ENCODE measurements around the gene RIMS1. TPM values are rescaled to one million over a fixed set of nuclear protein-coding genes. Genes with fewer than 3 reads are reported as not detected.

Gene RIMS1
- total and polyA plus RNA-seq, 2 of the 13 experiments (the other 11 are each of a cell fraction or from before 2014, with no cell fraction given): not detected

DNA sequence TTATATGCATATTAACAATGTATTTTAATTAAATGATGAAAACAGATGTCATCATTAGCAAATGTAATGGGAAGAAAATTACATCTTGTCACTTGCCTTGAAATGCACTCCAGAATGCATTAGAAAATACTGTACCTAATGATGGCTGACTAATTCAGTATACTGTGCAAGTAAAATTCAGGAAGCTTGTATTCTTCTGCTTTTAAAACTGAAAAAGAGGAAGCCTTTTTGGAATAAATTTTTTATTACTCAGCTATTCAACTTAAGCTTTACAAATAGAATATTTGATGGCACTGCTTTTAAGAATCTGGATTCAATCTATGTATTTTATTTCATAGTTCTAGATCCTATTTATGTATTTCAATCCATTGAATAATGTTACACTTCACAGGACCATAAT, 195.5 kb downstream of the RIMS1 start (continued):
- TF ChIP-seq NCOA1 (CRISPR knock-in tag; IDR thresholded peaks at IDR 0.05) (no peak), ZBTB20 (CRISPR knock-in tag; IDR thresholded peaks at IDR 0.05; ENCODE audit: borderline replicate concordance, low read depth) (no peak), KLF6 (CRISPR knock-in tag; IDR thresholded peaks at IDR 0.05) (no peak), DNMT1 (CRISPR knock-in tag; IDR thresholded peaks at IDR 0.05) (no peak), ZIK1 (CRISPR knock-in tag; IDR thresholded peaks at IDR 0.05; ENCODE audit: borderline replicate concordance, low read depth) (no peak)
- TF ChIP-seq, protein P1, sequence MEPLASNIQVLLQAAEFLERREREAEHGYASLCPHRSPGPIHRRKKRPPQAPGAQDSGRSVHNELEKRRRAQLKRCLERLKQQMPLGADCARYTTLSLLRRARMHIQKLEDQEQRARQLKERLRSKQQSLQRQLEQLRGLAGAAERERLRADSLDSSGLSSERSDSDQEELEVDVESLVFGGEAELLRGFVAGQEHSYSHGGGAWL (CRISPR knock-in tag; IDR thresholded peaks at IDR 0.05): no peak
- TF ChIP-seq, protein P2, sequence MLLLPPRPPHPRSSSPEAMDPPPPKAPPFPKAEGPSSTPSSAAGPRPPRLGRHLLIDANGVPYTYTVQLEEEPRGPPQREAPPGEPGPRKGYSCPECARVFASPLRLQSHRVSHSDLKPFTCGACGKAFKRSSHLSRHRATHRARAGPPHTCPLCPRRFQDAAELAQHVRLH (CRISPR knock-in tag; IDR thresholded peaks at IDR 0.05; ENCODE audit: borderline replicate concordance, low read depth): no peak

DNA sequence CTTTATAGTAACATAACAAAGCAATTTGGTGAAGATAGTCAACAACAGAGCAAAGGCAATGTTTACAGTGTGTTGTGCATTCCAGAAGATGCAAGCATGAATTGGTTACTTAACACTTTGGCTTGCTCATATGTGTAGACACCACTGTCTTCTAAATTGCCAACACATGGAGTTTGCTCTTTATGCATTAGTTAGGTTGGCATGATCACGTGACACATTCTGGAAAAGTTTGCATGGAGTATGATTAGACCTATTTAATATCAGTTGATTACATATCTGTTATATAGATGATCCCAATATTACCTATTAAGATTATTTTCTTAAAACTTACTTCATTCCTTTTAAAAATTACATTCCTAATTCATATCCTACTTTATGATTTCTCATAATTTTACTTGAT, 197.6 kb downstream of the RIMS1 start:
- CTCF ChIA-PET (ENCODE audit: low intra/inter-chr PET ratio, low total read pairs): interaction anchor here (1.5 kb wide), 1 partner anchor 700 kb away, joined by 4 read pairs; no protein-coding TSS in a partner anchor
- BruUV-seq (replicated peaks): no TSS peak
- intact Hi-C loops (cut with micrococcal nuclease; ENCODE audit: unreplicated experiment): loop anchor here (2.0 kb wide), 1 partner anchor 549 kb away; no protein-coding TSS in a partner anchor
- TF ChIP-seq CHCHD3 (CRISPR knock-in tag; IDR thresholded peaks at IDR 0.05) (no peak), RAD51 (IDR thresholded peaks at IDR 0.05; ENCODE audit: borderline replicate concordance) (peak; percentile 87), ZNF180 (CRISPR knock-in tag; IDR thresholded peaks at IDR 0.05; ENCODE audit: borderline replicate concordance, low read depth) (no peak), THAP11 (CRISPR knock-in tag; IDR thresholded peaks at IDR 0.05) (no peak), CCDC6 (CRISPR knock-in tag; IDR thresholded peaks at IDR 0.05) (no peak), NFKB2 (CRISPR knock-in tag; IDR thresholded peaks at IDR 0.05; ENCODE audit: borderline replicate concordance) (no peak), ZNF749 (CRISPR knock-in tag; IDR thresholded peaks at IDR 0.05; ENCODE audit: borderline replicate concordance) (no peak)
- TF ChIP-seq, protein P3, sequence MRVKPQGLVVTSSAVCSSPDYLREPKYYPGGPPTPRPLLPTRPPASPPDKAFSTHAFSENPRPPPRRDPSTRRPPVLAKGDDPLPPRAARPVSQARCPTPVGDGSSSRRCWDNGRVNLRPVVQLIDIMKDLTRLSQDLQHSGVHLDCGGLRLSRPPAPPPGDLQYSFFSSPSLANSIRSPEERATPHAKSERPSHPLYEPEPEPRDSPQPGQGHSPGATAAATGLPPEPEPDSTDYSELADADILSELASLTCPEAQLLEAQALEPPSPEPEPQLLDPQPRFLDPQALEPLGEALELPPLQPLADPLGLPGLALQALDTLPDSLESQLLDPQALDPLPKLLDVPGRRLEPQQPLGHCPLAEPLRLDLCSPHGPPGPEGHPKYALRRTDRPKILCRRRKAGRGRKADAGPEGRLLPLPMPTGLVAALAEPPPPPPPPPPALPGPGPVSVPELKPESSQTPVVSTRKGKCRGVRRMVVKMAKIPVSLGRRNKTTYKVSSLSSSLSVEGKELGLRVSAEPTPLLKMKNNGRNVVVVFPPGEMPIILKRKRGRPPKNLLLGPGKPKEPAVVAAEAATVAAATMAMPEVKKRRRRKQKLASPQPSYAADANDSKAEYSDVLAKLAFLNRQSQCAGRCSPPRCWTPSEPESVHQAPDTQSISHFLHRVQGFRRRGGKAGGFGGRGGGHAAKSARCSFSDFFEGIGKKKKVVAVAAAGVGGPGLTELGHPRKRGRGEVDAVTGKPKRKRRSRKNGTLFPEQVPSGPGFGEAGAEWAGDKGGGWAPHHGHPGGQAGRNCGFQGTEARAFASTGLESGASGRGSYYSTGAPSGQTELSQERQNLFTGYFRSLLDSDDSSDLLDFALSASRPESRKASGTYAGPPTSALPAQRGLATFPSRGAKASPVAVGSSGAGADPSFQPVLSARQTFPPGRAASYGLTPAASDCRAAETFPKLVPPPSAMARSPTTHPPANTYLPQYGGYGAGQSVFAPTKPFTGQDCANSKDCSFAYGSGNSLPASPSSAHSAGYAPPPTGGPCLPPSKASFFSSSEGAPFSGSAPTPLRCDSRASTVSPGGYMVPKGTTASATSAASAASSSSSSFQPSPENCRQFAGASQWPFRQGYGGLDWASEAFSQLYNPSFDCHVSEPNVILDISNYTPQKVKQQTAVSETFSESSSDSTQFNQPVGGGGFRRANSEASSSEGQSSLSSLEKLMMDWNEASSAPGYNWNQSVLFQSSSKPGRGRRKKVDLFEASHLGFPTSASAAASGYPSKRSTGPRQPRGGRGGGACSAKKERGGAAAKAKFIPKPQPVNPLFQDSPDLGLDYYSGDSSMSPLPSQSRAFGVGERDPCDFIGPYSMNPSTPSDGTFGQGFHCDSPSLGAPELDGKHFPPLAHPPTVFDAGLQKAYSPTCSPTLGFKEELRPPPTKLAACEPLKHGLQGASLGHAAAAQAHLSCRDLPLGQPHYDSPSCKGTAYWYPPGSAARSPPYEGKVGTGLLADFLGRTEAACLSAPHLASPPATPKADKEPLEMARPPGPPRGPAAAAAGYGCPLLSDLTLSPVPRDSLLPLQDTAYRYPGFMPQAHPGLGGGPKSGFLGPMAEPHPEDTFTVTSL (CRISPR knock-in tag; IDR thresholded peaks at IDR 0.05; ENCODE audit: borderline replicate concordance): no peak
- TF ChIP-seq, protein P4, sequence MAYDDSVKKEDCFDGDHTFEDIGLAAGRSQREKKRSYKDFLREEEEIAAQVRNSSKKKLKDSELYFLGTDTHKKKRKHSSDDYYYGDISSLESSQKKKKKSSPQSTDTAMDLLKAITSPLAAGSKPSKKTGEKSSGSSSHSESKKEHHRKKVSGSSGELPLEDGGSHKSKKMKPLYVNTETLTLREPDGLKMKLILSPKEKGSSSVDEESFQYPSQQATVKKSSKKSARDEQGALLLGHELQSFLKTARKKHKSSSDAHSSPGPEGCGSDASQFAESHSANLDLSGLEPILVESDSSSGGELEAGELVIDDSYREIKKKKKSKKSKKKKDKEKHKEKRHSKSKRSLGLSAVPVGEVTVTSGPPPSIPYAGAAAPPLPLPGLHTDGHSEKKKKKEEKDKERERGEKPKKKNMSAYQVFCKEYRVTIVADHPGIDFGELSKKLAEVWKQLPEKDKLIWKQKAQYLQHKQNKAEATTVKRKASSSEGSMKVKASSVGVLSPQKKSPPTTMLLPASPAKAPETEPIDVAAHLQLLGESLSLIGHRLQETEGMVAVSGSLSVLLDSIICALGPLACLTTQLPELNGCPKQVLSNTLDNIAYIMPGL (CRISPR knock-in tag; IDR thresholded peaks at IDR 0.05; ENCODE audit: borderline replicate concordance in 1 of 2, low read depth in 1 of 2): no peak

More for the DNA sequence above, 197.6 kb downstream of the RIMS1 start:
- Histone ChIP-seq H3K4me2 (ENCODE audit: low read depth, low read length) (no peak overlapping the region), H3K4me3 (replicated peaks in 1 of 3; ENCODE audit: insufficient read depth in 1 of 3, low read depth in 2 of 3, low read length in 3 of 3) (no peak overlapping the region), H3K9me3 (ENCODE audit: low read length) (no peaks in the 10 kb centered on the region), H3K9ac (ENCODE audit: insufficient read depth, low read depth, low read length) (no peak overlapping the region), H3K79me2 (ENCODE audit: insufficient read depth, low read length) (no peaks in the 10 kb centered on the region), H3K4me1 (ENCODE audit: insufficient read depth, low read length) (no peaks in the 10 kb centered on the region), H3K27ac (ENCODE audit: extremely low read length, insufficient read depth, low read length) (no peak overlapping the region), H3K36me3 (replicated peaks in 1 of 2; ENCODE audit: control insufficient read depth in 1 of 2, insufficient read depth in 2 of 2, low read length in 2 of 2) (no peaks in the 10 kb centered on the region), H4K20me1 (ENCODE audit: insufficient read depth, low read length) (no peaks in the 10 kb centered on the region), H2AFZ (ENCODE audit: low read length) (no peak overlapping the region), H3K27me3 (ENCODE audit: control insufficient read depth in 1 of 2, insufficient read depth in 2 of 2, low read length in 2 of 2) (no peaks in the 10 kb centered on the region)
- 7% methylated on average over 1 of the region's 1 CpG for WGBS (ENCODE audit: low lambda C conversion rate)
- DNase-seq (ENCODE audit: low spot score) (no peak), ATAC-seq (no peak), FAIRE-seq (no peak)
- POLR2A ChIA-PET: no interaction called here
- in situ Hi-C loops (cut with HindIII; ENCODE audit: extremely low pct_ligation_motif_present, low pct_unique_long_range_greater_than_20kb): loop anchor here (25.0 kb wide), 2 partner anchors 472 to 697 kb away; no protein-coding TSS in a partner anchor

Data from HepG2 (cell line).